ENCODE measurements around the gene MUSTN1.

- no peak for TF ChIP-seq CTCF (conservative IDR thresholded peaks at IDR 0.05; ENCODE audit: low read length)
- no peak for TF ChIP-seq EZH2phosphoT487 (IDR thresholded peaks at IDR 0.05; ENCODE audit: borderline replicate concordance)
These were observed 8.5 kb upstream of the MUSTN1 start for GRCh38 chr3:52843108-52843865.
